Measurements from ENCODE around the gene GPBAR1.
A peak's percentile ranks its signal among the peaks of the same experiment; 100 is the strongest.

Gene GPBAR1

GRCh38 chr2:218282173-218282991 is 21.6 kb downstream of the GPBAR1 start:
- Histone ChIP-seq H4K20me1 (ENCODE audit: insufficient read depth) (no peaks in the 10 kb centered on the region), H3K4me3 (IDR thresholded peaks at IDR 0.05; ENCODE audit: insufficient read depth, low read depth, low read length) (no peak overlapping the region), H3K9ac (no peak overlapping the region), H2AFZ (ENCODE audit: low read depth) (no peak overlapping the region), H3K27ac (no peak overlapping the region), H3K4me2 (no peak overlapping the region), H3K4me1 (ENCODE audit: low read depth, poor library complexity, severe bottlenecking) (peaks cover 50% of the 10 kb centered on the region), H3K36me3 (ENCODE audit: insufficient read depth) (no peaks in the 10 kb centered on the region), H3K79me2 (ENCODE audit: insufficient read depth, low read depth) (peaks cover 33% of the 10 kb centered on the region), H3K27me3 (ENCODE audit: insufficient read depth, low read depth) (no peaks in the 10 kb centered on the region)
- TF ChIP-seq, protein P1, sequence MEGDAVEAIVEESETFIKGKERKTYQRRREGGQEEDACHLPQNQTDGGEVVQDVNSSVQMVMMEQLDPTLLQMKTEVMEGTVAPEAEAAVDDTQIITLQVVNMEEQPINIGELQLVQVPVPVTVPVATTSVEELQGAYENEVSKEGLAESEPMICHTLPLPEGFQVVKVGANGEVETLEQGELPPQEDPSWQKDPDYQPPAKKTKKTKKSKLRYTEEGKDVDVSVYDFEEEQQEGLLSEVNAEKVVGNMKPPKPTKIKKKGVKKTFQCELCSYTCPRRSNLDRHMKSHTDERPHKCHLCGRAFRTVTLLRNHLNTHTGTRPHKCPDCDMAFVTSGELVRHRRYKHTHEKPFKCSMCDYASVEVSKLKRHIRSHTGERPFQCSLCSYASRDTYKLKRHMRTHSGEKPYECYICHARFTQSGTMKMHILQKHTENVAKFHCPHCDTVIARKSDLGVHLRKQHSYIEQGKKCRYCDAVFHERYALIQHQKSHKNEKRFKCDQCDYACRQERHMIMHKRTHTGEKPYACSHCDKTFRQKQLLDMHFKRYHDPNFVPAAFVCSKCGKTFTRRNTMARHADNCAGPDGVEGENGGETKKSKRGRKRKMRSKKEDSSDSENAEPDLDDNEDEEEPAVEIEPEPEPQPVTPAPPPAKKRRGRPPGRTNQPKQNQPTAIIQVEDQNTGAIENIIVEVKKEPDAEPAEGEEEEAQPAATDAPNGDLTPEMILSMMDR (conservative IDR thresholded peaks at IDR 0.05; ENCODE audit: low read depth, low read length), result no peak

DNA sequence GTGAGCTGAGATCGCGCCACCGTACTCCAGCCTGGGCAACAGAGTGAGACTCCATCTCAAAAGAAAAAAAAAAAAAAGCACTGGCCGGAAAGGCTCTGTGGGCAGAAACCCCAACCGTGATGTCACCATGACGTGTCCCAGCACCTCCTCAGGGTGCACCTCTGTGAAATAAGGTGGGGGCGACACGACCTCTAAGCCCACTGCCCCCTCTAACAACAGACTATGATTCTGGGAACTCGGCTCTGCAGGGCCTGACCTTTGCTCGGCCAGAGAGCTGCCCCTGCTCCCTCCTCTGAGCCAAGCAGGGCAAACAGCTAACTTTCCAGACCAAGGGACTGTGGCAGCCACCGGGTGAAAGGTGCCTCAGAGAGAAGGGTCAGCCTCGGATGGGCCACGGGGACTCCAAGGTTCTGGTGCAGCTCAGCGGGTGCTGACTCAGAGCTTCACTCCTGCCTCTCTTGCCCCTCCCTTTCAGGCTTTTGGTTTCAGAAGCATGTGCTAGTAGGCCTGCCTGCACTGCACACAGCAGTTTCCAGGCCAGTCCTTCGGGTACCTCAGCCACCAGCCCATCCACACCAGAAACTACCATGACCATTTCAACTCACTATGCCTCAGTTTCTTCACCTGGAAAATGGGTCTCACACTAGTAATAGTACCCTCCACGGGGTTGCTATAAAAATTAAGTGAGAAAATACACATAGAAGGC is 23.4 kb downstream of the GPBAR1 start:
- peak overlapping the region; percentile 78 for H3K27ac ChIP-seq

DNA sequence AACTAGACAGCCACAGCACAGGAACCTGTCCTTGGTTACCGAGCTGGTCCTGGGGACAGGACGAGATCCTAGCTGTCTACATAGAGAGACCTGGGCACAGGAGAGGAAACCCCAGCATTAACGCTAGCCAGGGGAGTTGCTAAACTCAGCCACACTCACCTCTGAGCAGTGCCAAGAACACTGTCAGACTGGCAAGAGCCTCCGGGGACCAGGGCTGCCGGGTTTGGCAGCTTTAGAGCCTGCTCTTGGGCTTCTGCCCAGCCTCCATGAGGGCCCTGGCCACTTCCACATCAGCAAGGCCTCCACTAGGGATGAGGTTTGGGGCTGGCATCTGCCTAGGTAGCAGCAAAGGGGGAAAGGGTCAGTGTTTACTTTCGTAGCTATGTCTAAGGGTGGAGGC is 24.8 kb downstream of the GPBAR1 start:
- Histone ChIP-seq H3K4me3 (IDR thresholded peaks at IDR 0.05; ENCODE audit: insufficient read depth, low read depth, low read length) (no peak overlapping the region), H4K20me1 (ENCODE audit: insufficient read depth) (no peaks in the 10 kb centered on the region), H3K79me2 (ENCODE audit: insufficient read depth, low read depth) (peaks cover 57% of the 10 kb centered on the region)

More for the DNA sequence above, 23.4 kb downstream of the GPBAR1 start:
- H3K79me2 ChIP-seq (ENCODE audit: insufficient read depth, low read depth), result peaks cover 46% of the 10 kb centered on the region
- no peaks in the 10 kb centered on the region for H4K20me1 ChIP-seq (ENCODE audit: insufficient read depth)
- H3K4me2 ChIP-seq, result peak overlapping the region; percentile 90
- H2AFZ ChIP-seq (ENCODE audit: low read depth), result peak overlapping the region; percentile 43; the same call in 1 of the 2 replicates
- peaks cover 68% of the 10 kb centered on the region for H3K4me1 ChIP-seq (ENCODE audit: low read depth, poor library complexity, severe bottlenecking)
- no peak overlapping the region for H3K4me3 ChIP-seq (IDR thresholded peaks at IDR 0.05; ENCODE audit: insufficient read depth, low read depth, low read length)
- TF ChIP-seq, protein P1 (conservative IDR thresholded peaks at IDR 0.05; ENCODE audit: low read depth, low read length), result no peak
- no peaks in the 10 kb centered on the region for H3K27me3 ChIP-seq (ENCODE audit: insufficient read depth, low read depth)
- no peaks in the 10 kb centered on the region for H3K36me3 ChIP-seq (ENCODE audit: insufficient read depth)
- H3K9ac ChIP-seq, result peak overlapping the region; percentile 58; the same call in 1 of the 2 replicates

More for the DNA sequence above, 24.8 kb downstream of the GPBAR1 start:
- no peak overlapping the region for H2AFZ ChIP-seq (ENCODE audit: low read depth)
- H3K36me3 ChIP-seq (ENCODE audit: insufficient read depth), result no peaks in the 10 kb centered on the region
- H3K4me1 ChIP-seq (ENCODE audit: low read depth, poor library complexity, severe bottlenecking), result peaks cover 82% of the 10 kb centered on the region
- peak overlapping the region; percentile 78 for H3K27ac ChIP-seq
- TF ChIP-seq, protein P1 (conservative IDR thresholded peaks at IDR 0.05; ENCODE audit: low read depth, low read length), result no peak
- H3K27me3 ChIP-seq (ENCODE audit: insufficient read depth, low read depth), result no peaks in the 10 kb centered on the region
- no peak overlapping the region; the same call in 1 of the 2 replicates for H3K9ac ChIP-seq
- peak overlapping the region; percentile 90 for H3K4me2 ChIP-seq

Measured in KMS-11 (cell line).